ENCODE measurements around the gene FJX1.

Gene FJX1

DNA sequence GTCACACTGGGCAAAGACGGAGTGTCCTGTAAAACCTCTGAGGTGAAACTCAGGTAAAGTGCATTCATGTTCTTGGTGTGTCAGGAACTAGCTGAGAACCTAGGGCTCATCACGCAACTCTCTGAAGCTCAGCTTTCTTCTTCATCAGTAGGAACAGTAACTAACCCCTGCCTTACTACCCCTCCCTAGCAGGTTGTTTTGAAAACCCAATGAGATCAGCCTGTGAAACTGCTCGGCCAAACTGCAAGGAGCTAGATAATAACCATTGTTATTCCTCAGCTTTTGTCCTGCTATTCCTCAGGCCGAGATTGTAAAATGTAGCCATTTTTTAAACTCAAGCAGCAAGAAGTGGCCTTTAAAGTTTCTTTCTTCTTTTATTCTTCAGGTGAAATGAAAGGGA, 9.8 kb upstream of the FJX1 start:
- no peak for DNase-seq

DNA sequence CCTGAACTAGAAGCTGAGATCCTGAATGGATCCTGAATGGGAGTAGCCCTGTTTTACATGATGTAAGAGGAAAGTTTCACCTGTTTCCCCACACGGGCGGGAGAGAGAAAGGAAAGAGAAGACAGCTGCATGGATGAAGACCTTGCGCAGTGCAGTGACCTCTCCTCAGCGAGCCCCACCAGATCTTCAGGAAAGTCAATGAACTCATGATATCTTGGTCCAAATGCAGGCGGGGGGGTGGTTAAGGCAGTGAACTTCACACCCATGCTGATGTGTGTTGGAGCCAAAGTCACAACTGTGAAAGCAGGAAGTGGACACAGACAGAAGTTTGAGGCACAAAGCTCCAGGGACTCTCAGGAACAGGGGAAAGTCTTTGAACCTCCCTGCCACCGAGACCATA, 8.6 kb upstream of the FJX1 start:
- no peak for DNase-seq

DNA sequence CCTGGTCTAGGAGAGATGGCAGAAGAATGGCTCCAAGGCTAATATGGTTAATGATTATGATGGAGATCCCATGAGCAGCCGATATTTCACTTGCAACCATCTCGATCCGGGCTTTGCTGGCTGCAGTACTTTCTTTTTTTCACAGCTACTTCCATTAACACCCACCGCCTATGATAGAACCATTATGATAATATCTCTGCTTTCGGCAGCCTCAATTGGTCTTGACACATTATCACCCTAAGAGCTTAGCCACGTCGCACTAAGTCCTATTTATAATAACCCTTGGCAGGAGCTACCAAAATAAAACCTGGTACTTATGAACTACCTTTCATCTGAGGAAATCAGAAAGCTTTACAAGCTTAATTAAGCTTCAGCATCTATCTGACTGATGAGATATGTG, 7.6 kb upstream of the FJX1 start:
- DNase-seq = no peak

GRCh38 chr11:35611741-35612140, 6.5 kb upstream of the FJX1 start:
- DNase-seq = no peak

- no peak for DNase-seq
Observed at GRCh38 chr11:35614939-35615569, 3.2 kb upstream of the FJX1 start.

- no peak for DNase-seq
Observed at GRCh38 chr11:35615921-35616900, 2.0 kb upstream of the FJX1 start.

DNA sequence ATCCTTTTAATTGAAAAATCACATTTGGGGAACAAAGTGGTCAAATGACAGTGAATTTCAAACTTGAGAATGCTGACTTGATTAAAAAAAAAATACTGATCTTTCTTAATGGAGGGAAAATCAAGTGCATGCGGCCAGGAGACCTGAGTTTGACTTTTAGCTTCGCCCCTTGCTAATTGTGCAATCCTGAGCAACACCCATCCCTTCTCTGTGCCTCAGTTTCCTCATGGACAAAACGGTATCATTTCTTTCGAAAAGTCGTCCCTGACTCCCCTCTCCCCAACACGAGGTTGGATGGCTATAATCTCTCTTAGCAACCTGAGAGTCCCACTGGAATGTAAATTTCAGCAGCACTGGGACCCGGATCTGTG, 959 bp upstream of the FJX1 start:
- DNase-seq = no peak

GRCh38 chr11:35618497-35619115, 346 bp downstream of the FJX1 start:
- no peak for DNase-seq

- no peak for DNase-seq
Observed at GRCh38 chr11:35619116-35619854, 1.0 kb downstream of the FJX1 start.

GRCh38 chr11:35619855-35620640, 1.8 kb downstream of the FJX1 start:
- DNase-seq = no peak

- DNase-seq = no peak
Observed at GRCh38 chr11:35620795-35621194, 2.5 kb downstream of the FJX1 start.

DNA sequence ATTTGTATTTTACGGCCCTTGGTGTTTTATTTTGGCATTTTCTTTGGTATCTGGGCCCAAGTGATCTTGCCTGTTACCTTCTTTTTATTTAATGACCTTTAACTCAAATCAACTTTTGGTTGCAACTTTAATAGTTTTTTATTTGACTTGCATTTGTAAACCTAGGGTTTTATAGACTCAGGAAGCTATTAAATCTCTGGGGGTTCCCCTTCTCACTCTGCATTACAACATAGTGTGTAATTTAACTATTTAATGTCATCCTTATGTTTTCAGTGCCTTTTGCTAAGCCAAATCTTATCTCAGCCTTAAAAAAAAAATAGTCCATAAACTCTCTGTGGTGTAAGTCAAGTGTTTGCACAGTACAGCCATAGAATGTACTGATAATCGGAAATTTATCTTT, 3.4 kb downstream of the FJX1 start:
- DNase-seq = no peak

DNA sequence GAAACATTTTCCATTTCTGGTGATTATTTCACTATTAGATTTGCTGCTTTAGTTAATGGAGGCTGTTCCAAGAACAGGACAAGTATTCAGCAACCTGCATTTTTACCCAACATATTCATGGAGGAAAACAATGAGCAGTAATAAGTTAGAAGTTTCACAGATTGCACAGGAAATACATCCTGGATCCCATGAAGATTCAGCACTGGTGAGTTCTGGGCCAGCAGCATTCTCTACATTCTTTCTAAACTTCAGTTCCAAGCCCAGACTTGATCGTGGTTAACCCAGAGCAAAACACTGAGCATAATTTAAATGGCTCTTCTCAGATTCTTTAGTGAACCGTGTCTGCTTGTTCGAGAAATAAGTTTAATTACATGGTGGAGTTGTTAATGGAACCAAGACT, 3.8 kb downstream of the FJX1 start:
- DNase-seq = no peak

DNA sequence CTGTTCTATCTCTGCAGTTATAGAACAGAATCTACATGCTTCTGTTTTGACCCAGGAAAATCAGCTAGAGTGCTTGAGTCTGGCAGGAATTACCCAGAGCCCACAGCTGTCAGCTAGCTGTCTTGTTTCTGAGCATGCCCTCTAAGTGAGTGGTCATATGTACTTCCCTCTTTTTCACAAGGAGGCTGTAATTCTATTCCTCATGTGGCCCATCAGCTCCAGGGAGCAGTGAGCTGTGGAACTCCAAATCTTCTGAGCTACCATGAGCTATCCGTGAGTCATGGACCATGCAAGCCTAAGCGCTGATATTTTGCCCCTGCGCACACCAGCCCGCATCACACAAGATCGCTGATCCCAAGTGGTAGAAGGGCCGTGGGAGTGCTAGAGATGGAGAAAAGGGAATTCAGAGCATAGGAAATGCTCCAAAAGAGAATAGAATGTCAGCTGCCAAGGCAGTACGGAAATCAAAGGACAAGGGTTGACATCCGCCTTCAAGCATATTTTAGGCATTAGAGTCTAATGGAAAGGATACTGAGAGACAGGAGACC, 5.4 kb downstream of the FJX1 start:
- no peak for DNase-seq

DNA sequence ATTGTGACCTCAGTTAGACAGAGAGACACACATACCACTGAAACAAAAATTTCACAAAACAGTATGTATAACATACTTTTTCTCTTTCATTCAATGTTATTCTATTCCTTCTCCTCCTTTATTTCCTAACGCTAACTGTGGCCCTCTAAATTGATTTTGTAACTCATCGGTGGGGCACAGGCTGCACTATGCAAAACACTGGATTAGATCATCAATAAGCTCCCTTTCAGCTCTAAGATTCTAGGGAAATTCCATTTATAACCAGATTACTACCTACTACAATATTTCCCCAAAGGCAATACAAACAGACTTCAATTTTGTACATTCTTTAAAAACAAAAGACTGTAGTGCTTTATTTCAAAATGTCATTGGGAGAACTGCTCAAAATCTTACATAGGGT, 6.1 kb downstream of the FJX1 start:
- no peak for DNase-seq

DNA sequence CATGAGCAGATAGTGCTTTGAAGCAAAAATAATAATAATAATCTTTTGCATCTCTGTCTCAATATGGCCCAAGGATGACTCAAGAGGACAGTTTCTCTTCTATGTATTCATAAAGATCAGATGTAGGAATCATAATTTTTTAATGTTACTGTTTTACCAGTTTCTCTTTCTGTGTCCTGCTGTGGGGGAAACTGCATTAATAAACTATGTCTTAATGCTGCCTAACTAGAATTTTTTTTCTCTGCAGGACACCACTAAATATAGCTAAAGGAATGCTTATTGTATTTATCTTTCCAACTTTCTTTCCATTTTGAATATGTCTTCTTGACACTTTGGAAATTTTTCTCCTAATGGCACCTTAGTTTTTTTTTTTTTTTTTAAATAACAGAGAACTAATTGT, 6.5 kb downstream of the FJX1 start:
- DNase-seq = no peak

GRCh38 chr11:35626501-35626900, 8.2 kb downstream of the FJX1 start:
- no peak for DNase-seq

GRCh38 chr11:35629511-35629910, 11.3 kb downstream of the FJX1 start:
- DNase-seq = no peak

DNA sequence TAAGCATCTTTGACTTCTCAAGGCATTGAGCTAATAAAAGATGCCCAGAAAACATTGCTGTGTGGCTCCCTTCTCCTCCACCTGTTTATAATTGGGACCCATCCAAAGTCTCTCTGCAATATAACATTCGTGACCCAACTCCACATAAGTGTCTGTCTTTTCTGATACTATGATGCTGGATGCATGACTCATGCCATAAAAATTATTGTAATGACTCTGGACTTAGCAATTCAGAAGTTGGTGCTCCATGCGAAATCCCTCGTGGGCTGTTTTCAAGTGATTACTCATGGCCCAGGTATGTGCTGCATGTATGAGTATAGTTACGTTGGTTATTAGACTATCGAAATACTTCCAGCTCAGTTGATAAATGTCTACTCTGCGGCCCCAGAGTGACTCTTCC, 11.7 kb downstream of the FJX1 start:
- no peak for DNase-seq

DNA sequence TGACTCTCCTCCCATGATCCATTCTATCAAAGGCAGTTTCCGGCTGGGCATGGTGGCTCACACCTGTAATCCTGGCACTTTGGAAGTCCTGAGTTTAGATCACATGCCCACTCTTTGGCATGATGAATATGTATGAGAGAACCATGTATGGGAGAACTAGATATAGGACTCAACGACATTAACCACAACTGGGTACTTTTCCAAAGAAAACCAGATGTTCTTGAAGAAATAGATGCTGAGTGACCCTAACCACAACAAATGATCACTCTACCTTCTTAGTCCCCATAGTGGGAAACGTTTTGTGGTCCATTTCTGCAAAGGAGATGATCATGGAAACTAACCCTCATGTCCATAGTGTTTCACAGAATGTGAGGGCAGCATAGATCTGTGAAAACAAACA, 13.6 kb downstream of the FJX1 start:
- DNase-seq = no peak

DNA sequence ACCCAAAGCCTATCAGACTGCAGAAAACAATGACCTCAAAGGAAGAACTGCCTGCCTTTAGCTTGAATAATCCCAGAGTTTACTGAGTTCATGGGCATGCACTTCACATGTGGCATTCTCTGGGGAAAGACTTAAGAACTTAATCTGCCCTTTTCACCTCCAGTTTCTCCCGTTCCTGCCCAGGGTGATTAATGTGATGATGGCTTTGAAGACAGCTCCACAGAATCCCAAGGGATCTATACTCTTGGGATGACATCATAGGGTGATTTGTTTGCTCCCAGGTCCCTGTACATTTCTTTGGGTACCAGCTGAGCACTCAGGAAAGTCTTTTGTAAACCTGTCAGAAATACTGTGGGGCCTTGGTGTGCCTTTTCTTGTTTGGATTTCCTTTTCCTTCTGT, 14.0 kb downstream of the FJX1 start:
- no peak for DNase-seq

DNA sequence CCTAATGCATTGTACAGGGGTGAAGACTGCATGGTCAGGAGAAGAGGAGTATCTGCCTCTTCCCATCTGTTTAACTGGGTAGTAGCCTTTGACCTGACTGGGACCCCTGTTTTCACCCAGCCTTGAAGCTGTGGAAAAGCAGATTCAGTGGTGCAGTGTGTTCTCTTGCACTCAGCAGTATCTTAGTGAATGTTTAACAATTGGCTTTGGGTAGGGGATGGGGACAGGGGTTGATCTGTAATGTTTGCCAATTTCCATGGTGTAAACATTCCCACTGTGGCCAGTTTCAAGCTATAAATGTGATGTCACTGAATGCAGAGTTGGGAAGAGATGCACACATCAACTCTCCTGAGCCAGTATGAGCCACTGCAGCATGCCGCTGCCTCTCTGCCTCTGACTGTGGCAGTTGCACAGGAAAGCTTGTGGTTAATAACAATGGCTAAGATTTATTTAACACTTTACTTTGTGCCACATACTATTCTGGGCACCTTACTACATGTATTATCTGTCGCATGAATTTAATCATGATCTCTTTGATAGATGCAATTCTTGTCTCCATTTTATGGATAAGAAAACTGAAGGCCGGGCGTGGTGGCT, 15.7 kb downstream of the FJX1 start:
- DNase-seq = no peak

Data from activated naive CD4-positive, alpha-beta T cell (primary cell).